NCI-H446 (cell line): ENCODE results near the gene ZNF618.

Experiments used
- DNase-seq, 2 experiments: peaks; one replicate each; lab custom pipeline; 2025; lab: John Stamatoyannopoulos, UW

ZNF618 gene

DNA sequence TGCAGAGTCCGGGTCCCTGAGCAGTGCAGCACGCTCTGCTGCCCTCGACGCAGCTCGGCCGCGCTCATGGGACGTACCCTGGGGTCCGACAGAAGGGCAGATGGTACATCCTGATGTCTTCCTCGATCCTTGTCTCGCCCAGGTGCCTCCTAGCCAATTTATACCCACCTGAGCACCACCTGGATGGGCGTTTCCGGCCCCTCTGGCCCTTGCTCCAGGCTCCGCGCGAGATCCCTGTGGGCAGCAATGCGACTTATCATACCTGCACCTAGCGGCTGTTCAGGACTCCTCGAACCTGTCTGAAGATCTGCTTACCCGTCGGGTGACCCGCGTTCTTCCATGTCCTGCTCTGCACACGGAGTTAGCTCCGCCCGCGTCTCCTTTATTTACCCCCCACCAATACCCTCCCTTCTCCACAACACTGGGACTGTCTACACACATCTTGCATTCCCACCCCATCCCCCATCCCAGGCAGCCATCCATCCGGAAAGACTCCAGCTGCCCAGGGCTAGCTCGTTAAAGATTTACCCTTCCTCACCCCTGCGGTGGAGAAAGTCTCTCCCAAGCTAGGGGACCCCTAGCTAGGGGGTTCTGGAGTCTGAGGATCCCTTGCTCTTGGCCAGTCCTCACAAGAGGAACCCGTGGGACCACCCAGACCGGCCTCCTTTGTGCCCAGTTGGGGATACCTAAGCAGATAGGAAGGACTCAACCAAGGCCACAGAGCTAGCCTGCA is 223.0 kb downstream of the ZNF618 start, which contains the start of gene KIF12:
TSS of gene KIF12 (minus strand) at position 357 of the 733 bp plus-strand sequence. CDS start at position 341, 16 bp downstream.
- no peak for DNase-seq

DNA sequence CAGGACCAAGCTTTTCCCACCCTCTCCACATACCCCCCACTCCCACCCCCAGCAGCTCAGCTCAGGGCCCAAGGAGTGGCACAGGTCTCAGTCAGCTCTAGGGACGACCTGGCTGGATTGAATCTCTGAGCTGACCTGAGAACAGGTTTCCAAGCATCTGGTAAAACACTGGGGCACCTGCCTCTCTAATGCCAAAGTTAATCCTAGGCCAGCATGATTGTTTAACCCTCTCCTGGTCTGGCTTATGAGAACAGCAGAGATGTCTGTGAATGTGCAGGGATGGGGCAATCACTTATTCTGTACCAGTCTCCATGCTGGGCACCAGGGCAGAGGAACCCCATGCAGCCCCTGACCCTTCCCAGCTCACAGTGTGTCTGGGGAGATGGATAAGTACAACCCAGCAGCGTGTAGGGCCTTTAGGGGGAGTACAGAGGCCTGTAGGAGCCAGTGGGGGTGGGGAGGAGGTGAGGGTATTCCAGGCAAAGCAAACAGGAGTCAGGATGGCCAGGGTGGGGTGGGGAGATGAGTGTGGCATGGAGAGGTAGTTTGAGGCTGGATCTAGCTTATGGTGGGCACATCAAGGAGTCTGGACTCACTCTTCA is 223.7 kb downstream of the ZNF618 start:
- DNase-seq = no peak

DNA sequence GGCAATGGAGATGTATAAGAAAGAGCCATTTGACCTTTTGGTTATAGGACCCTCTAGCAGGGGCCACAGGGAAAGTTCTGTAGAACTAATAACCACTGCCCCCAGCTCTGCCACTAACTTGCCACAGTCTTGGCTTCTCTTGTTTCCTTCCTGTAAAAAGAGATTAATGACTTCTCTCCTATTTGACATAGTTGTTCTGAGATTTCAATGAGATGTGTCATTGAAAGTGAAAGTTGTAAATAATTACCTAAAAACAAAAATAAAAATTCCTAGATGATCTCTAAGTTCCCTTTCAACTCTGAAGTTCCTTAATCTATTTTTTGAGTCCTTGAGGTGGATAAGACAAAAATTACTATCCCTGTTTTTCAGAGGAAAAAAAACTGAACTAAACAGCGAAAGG is 224.4 kb downstream of the ZNF618 start:
- DNase-seq = no peak

DNA sequence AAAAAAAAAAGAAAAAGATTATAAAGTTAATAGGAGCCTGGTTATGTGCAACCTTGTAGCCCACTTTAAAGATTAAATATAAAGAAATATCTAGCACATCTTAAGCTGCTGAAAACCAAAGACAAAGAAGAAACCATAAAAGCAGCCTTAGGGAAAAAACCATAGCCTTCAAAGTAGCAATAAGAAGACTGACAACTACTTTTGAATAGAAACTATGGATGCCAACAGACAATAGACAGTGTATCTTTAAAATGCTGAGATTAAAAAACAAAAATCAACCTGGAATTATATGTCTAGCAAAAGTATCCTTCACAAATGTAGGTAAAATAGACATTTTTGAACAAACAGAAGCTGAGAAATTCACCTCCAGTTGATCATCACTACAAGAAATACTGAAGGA is 226.4 kb downstream of the ZNF618 start:
- DNase-seq = no peak

DNA sequence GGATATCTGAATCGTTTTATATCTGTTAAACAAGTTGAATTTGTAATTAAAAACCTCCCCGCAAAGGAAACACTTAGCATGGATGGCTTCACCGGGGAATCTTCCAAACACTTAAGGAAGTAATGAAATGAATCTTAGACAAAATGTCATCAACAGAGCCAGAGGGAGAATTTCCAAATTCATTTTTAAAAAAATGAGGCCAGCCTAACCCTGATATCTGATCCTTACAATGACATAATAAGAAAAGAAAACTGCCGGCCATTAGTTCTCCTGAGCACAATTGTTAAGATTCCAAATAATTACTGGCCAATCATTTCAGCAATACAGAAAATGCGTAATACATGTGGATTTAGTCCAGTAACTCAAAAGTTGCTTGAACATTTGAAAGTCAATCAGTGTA is 229.1 kb downstream of the ZNF618 start:
- no peak for DNase-seq
